GM12878 (cell line): ENCODE measurements around the gene KCNN1. TPM values are rescaled to one million over a fixed set of nuclear protein-coding genes. Genes with fewer than 3 reads are reported as not detected.
A peak's percentile ranks its signal among the peaks of the same experiment; 100 is the strongest.

Experiments used
- BCL11A ChIP-seq: IDR thresholded peaks from 2 replicates; pipeline ENCODE4 v1.6.1; 2011; ENCODE audit warnings: low read depth, low read length
- CBFB ChIP-seq: IDR thresholded peaks from 2 replicates; pipeline ENCODE4 v1.6.1; 2016; ENCODE audit warnings: antibody characterized with exemption, low read depth
- CBX5 ChIP-seq: sonication (generic); IDR thresholded peaks from 2 replicates; pipeline ENCODE4 v1.6.1; 2016; ENCODE audit warnings: low read depth, moderate library complexity, mild to moderate bottlenecking, inconsistent platforms
- EP300 ChIP-seq, 2 experiments: fragments of 150-350 bp in 1 of 2; IDR thresholded peaks; 2 replicates each; pipeline ENCODE4 v1.6.1; 2011 to 2012; ENCODE audit warnings: low read depth in 2 of 2, low read length in 2 of 2, borderline replicate concordance in 1 of 2, improper control_type of control experiment in 1 of 2, inconsistent platforms in 1 of 2; ENCODE audit not compliant: control insufficient read depth in 1 of 2
- ESRRA ChIP-seq: IDR thresholded peaks from 2 replicates; pipeline ENCODE4 v1.6.1; 2012; ENCODE audit warnings: mild to moderate bottlenecking, low read length, improper control_type of control experiment
- ETV6 ChIP-seq, 2 experiments: fragments of 450-650 bp in 1 of 2; IDR thresholded peaks in 1 of 2; conservative IDR thresholded peaks in 1 of 2; 2 replicates each; pipeline ENCODE4 v1.6.1; 2014; ENCODE audit warnings: antibody characterized with exemption in 1 of 2, borderline replicate concordance in 1 of 2, low read depth in 1 of 2, mild to moderate bottlenecking in 1 of 2, moderate library complexity in 1 of 2
- FOXM1 ChIP-seq: IDR thresholded peaks from 2 replicates; pipeline ENCODE4 v1.6.1; 2012; ENCODE audit warnings: low read depth, mild to moderate bottlenecking, inconsistent platforms, low read length, moderate library complexity
- KDM1A ChIP-seq: fragments of 200-600 bp; sonication (generic); IDR thresholded peaks from 2 replicates; pipeline ENCODE4 v1.6.1; 2016; ENCODE audit warnings: borderline replicate concordance
- MEF2A ChIP-seq: IDR thresholded peaks from 2 replicates; pipeline ENCODE4 v1.6.1; 2011; ENCODE audit warnings: low read depth, mild to moderate bottlenecking, low read length, moderate library complexity; ENCODE audit not compliant: insufficient read depth
- MTA2 ChIP-seq: fragments of 450-650 bp; IDR thresholded peaks from 2 replicates; pipeline ENCODE4 v1.6.1; 2016; ENCODE audit warnings: low read depth, mild to moderate bottlenecking, moderate library complexity
- NFXL1 ChIP-seq: fragments of 450-650 bp; IDR thresholded peaks from 2 replicates; pipeline ENCODE4 v1.6.1; 2017; ENCODE audit warnings: antibody characterized with exemption, mild to moderate bottlenecking, borderline replicate concordance
- NFYB ChIP-seq: IDR thresholded peaks from 2 replicates; pipeline ENCODE4 v1.6.1; 2011; ENCODE audit warnings: low read depth, mild to moderate bottlenecking, low read length, improper control_type of control experiment, moderate library complexity; ENCODE audit not compliant: insufficient read depth
- RAD21 ChIP-seq: IDR thresholded peaks from 2 replicates; pipeline ENCODE4 v1.6.1; 2011; ENCODE audit warnings: mild to moderate bottlenecking, low read depth, low read length, moderate library complexity; ENCODE audit not compliant: insufficient read depth
- RB1 ChIP-seq: fragments of 450-650 bp; formaldehyde crosslinking; IDR thresholded peaks from 2 replicates; pipeline ENCODE4 v1.6.1; 2017; ENCODE audit warnings: mild to moderate bottlenecking, borderline replicate concordance
- RFX5 ChIP-seq: IDR thresholded peaks from 2 replicates; pipeline ENCODE4 v1.6.1; 2011; ENCODE audit warnings: low read depth, low read length, improper control_type of control experiment
- RUNX3 ChIP-seq: IDR thresholded peaks from 2 replicates; pipeline ENCODE4 v1.6.1; 2012; ENCODE audit warnings: low read length, inconsistent platforms
- SPI1 ChIP-seq: IDR thresholded peaks from 2 replicates; pipeline ENCODE4 v1.6.1; 2011; ENCODE audit warnings: low read depth, mild to moderate bottlenecking, low read length, moderate library complexity, borderline replicate concordance; ENCODE audit not compliant: insufficient read depth
- SREBF2 ChIP-seq: IDR thresholded peaks from 2 replicates; pipeline ENCODE4 v1.6.1; 2012; ENCODE audit warnings: mild to moderate bottlenecking, low read length
- TBL1XR1 ChIP-seq: IDR thresholded peaks from 2 replicates; pipeline ENCODE4 v1.6.1; 2012; ENCODE audit warnings: low read depth, low read length, improper control_type of control experiment
- polyA plus RNA-seq, 11 experiments: library from polyadenylated mRNA; depleted of rRNA in 4 of 11; unstranded in 6 of 11; stranded (reverse) in 5 of 11; fragments of >200 nt; fragmentation: Nextera tagmentation in 4 of 11; fragmentation: Illumina TruSeq in 1 of 11; extraction: Ambion mirVana in 4 of 11; extraction: Trizol in 1 of 11; gene quantifications; 1 replicate in 1 of 11; 2 replicates in 10 of 11; pipeline versions ENCODE4 v1.2.1 to v1.2.3, GENCODE V29; 2011 to 2016; ENCODE audit warnings: inconsistent platforms in 2 of 11, missing spikeins in 2 of 11, low read depth in 1 of 11
- total RNA-seq, 4 experiments: library from RNA; depleted of rRNA in 3 of 4; stranded (reverse); fragments of >200 nt in 3 of 4; fragmentation: Illumina TruSeq in 1 of 4; extraction: Trizol in 1 of 4; gene quantifications; 2 replicates each; pipeline versions ENCODE4 v1.2.1 to v1.2.3, GENCODE V29; 2013 to 2021
- TF ChIP-seq, protein P1 (sequence below): IDR thresholded peaks from 2 replicates; pipeline ENCODE4 v1.6.1; 2011; ENCODE audit warnings: mild to moderate bottlenecking, low read depth, low read length, moderate library complexity; ENCODE audit not compliant: insufficient replicate concordance
- TF ChIP-seq, protein P2 (sequence below): fragments of 450-650 bp; IDR thresholded peaks from 2 replicates; pipeline ENCODE4 v1.6.1; 2017; ENCODE audit warnings: mild to moderate bottlenecking
- TF ChIP-seq, protein P3 (sequence below): fragments of 450-650 bp; IDR thresholded peaks from 2 replicates; pipeline ENCODE4 v1.6.1; 2018; ENCODE audit warnings: borderline replicate concordance, mild to moderate bottlenecking; ENCODE audit not compliant: partially characterized antibody
- TF ChIP-seq, protein P4 (sequence below): fragments of 450-650 bp; IDR thresholded peaks from 2 replicates; pipeline ENCODE4 v1.6.1; 2017; ENCODE audit warnings: mild to moderate bottlenecking, low read depth, inconsistent platforms; ENCODE audit not compliant: poor library complexity, severe bottlenecking

Gene KCNN1
- total and polyA plus RNA-seq, 10 of the 15 experiments (the other 5 are each of a cell fraction or from before 2014, with no cell fraction given) = 0.02 to 0.95 (median 0.16) TPM; not detected in 1

DNA sequence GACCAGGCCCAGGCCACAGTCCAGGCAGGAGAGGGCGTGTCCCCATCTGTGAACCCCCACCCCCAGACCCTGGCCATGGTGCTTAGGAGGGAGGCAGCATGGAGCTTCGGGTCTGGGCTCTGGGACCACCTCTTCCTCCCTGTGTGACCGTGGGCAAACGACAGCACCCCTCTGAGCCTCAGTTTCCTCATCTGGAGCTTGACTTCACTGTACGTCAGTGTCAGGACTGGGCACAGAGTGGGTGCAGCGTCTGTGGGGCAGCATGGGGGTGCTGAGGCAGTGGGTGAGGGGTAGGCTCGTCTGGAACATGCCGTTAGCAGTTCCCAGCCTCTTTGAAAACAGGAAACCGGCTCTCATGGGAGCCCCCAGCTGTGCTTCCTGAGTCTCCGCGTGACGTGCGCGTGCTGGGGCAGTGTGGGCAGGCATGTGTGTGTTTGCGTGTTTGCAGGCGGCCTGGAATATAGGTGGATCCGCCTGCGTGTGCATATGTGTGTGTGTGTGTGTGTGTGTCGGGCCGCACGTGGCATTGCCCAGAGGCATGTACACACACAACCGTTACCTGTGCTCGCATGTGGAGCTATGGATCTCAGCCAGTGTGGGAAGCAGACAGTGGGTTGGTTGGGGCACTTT is 56.8 kb downstream of the KCNN1 start (continued):
- TF ChIP-seq, protein P1, sequence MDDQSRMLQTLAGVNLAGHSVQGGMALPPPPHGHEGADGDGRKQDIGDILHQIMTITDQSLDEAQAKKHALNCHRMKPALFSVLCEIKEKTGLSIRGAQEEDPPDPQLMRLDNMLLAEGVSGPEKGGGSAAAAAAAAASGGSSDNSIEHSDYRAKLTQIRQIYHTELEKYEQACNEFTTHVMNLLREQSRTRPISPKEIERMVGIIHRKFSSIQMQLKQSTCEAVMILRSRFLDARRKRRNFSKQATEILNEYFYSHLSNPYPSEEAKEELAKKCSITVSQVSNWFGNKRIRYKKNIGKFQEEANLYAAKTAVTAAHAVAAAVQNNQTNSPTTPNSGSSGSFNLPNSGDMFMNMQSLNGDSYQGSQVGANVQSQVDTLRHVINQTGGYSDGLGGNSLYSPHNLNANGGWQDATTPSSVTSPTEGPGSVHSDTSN = no peak
- TF ChIP-seq SPI1 (no peak), MTA2 (0 out of 2 replicates have a peak, but pooled peaks have one; percentile 28), FOXM1 (no peak), NFYB (no peak), MEF2A (no peak), ESRRA (no peak), RUNX3 (0 out of 2 replicates have a peak, but pooled peaks have one; percentile 16), RAD21 (no peak), RFX5 (no peak), KDM1A (no peak), EP300 (IDR thresholded peaks at IDR 0.05; ENCODE audit: borderline replicate concordance in 1 of 2, control insufficient read depth in 1 of 2, low read depth in 2 of 2, low read length in 2 of 2) (peak; percentile 62 to 66; a peak in 3 of 4 replicates), SREBF2 (no peak), TBL1XR1 (0 out of 2 replicates have a peak, but pooled peaks have one; percentile 26), BCL11A (no peak), NFXL1 (no peak), CBFB (no peak), CBX5 (no peak), ETV6 (conservative IDR thresholded peaks at IDR 0.05 in 1 of 2, IDR thresholded peaks at IDR 0.05 in 1 of 2; ENCODE audit: borderline replicate concordance in 1 of 2, low read depth in 1 of 2) (no peak), RB1 (no peak)
- TF ChIP-seq, protein P2, sequence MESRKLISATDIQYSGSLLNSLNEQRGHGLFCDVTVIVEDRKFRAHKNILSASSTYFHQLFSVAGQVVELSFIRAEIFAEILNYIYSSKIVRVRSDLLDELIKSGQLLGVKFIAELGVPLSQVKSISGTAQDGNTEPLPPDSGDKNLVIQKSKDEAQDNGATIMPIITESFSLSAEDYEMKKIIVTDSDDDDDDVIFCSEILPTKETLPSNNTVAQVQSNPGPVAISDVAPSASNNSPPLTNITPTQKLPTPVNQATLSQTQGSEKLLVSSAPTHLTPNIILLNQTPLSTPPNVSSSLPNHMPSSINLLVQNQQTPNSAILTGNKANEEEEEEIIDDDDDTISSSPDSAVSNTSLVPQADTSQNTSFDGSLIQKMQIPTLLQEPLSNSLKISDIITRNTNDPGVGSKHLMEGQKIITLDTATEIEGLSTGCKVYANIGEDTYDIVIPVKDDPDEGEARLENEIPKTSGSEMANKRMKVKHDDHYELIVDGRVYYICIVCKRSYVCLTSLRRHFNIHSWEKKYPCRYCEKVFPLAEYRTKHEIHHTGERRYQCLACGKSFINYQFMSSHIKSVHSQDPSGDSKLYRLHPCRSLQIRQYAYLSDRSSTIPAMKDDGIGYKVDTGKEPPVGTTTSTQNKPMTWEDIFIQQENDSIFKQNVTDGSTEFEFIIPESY = no peak
- TF ChIP-seq, protein P3, sequence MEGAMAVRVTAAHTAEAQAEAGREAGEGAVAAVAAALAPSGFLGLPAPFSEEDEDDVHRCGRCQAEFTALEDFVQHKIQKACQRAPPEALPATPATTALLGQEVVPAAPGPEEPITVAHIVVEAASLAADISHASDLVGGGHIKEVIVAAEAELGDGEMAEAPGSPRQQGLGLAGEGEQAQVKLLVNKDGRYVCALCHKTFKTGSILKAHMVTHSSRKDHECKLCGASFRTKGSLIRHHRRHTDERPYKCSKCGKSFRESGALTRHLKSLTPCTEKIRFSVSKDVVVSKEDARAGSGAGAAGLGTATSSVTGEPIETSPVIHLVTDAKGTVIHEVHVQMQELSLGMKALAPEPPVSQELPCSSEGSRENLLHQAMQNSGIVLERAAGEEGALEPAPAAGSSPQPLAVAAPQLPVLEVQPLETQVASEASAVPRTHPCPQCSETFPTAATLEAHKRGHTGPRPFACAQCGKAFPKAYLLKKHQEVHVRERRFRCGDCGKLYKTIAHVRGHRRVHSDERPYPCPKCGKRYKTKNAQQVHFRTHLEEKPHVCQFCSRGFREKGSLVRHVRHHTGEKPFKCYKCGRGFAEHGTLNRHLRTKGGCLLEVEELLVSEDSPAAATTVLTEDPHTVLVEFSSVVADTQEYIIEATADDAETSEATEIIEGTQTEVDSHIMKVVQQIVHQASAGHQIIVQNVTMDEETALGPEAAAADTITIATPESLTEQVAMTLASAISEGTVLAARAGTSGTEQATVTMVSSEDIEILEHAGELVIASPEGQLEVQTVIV = no peak
- TF ChIP-seq, protein P4, sequence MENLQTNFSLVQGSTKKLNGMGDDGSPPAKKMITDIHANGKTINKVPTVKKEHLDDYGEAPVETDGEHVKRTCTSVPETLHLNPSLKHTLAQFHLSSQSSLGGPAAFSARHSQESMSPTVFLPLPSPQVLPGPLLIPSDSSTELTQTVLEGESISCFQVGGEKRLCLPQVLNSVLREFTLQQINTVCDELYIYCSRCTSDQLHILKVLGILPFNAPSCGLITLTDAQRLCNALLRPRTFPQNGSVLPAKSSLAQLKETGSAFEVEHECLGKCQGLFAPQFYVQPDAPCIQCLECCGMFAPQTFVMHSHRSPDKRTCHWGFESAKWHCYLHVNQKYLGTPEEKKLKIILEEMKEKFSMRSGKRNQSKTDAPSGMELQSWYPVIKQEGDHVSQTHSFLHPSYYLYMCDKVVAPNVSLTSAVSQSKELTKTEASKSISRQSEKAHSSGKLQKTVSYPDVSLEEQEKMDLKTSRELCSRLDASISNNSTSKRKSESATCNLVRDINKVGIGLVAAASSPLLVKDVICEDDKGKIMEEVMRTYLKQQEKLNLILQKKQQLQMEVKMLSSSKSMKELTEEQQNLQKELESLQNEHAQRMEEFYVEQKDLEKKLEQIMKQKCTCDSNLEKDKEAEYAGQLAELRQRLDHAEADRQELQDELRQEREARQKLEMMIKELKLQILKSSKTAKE = no peak
